PC-3 (cell line): Measurements from ENCODE around the gene BTBD16. TPM values are rescaled to one million over a fixed set of nuclear protein-coding genes. Genes with fewer than 3 reads are reported as not detected.

ENCODE experiments used
- ATAC-seq: fragments of 200-7000 bp; cut with Tn5 transposase; 2 replicates; pipeline ENCODE4 v1.9.1; 2020; ENCODE audit warnings: mild to moderate bottlenecking, moderate library complexity
- BruUV-seq: library from RNA; stranded (reverse); fragments of 400-500 nt; replicated peaks from 2 replicates; lab custom pipeline; 2021; lab: Mats Ljungman, UMichigan
- CTCF ChIA-PET: fragments of 300-600 bp; sonication (Branson Sonifier 250); formaldehyde crosslinking; loops from one replicate; lab custom pipeline; 2022; ENCODE audit warnings: antibody characterized with exemption; lab: Charles Lee
- POLR2A ChIA-PET: fragments of 300-600 bp; sonication (Branson Sonifier 250); formaldehyde crosslinking; loops from one replicate; lab custom pipeline; 2022; ENCODE audit warnings: antibody characterized with exemption; ENCODE audit not compliant: unreplicated experiment; lab: Charles Lee
- DNase-seq: peaks from one replicate; pipeline ENCODE4 v3.0.0-alpha.2; 2015
- H2AFZ ChIP-seq: fragments of 300-600 bp; sonication (generic); 2 replicates; pipeline ENCODE4 v1.6.0; 2016; ENCODE audit warnings: antibody characterized with exemption, low read length
- H3F3A ChIP-seq: fragments of 300-600 bp; sonication (generic); one replicate; pipeline ENCODE4 v1.6.0; 2017; ENCODE audit warnings: antibody characterized with exemption, low read length, control low read depth, mild to moderate bottlenecking; ENCODE audit not compliant: unreplicated experiment
- H3K27ac ChIP-seq: fragments of 300-600 bp; sonication (generic); 2 replicates; pipeline ENCODE4 v1.5.1; 2016; ENCODE audit warnings: mild to moderate bottlenecking, low read length
- H3K27me3 ChIP-seq: fragments of 300-600 bp; sonication (generic); 2 replicates; pipeline ENCODE4 v1.6.1; 2016; ENCODE audit warnings: low read length, mixed read lengths
- H3K36me3 ChIP-seq: fragments of 300-600 bp; sonication (generic); 2 replicates; pipeline ENCODE4 v1.6.1; 2016; ENCODE audit warnings: low read depth, mixed run types, low read length, mixed read lengths
- H3K4me1 ChIP-seq: fragments of 300-600 bp; sonication (generic); 2 replicates; pipeline ENCODE4 v1.5.1; 2016; ENCODE audit warnings: low read length; ENCODE audit not compliant: insufficient read depth
- H3K4me2 ChIP-seq: fragments of 300-600 bp; sonication (generic); 2 replicates; pipeline ENCODE4 v1.6.0; 2016; ENCODE audit warnings: low read length
- H3K4me3 ChIP-seq: fragments of 300-600 bp; sonication (generic); 2 replicates; pipeline ENCODE4 v1.5.1; 2016; ENCODE audit warnings: mild to moderate bottlenecking, low read length, mixed read lengths
- H3K79me2 ChIP-seq: fragments of 300-600 bp; sonication (generic); 2 replicates; pipeline ENCODE4 v1.6.1; 2017; ENCODE audit warnings: low read length, mixed read lengths
- H3K9ac ChIP-seq: fragments of 300-600 bp; sonication (generic); 2 replicates; pipeline ENCODE4 v1.6.0; 2016; ENCODE audit warnings: mild to moderate bottlenecking, low read length
- H3K9me2 ChIP-seq: fragments of 300-600 bp; sonication (generic); replicated peaks from 2 replicates; pipeline ENCODE4 v1.6.1; 2016; ENCODE audit warnings: mixed run types, low read length, mixed read lengths
- H3K9me3 ChIP-seq: fragments of 300-600 bp; sonication (generic); 2 replicates; pipeline ENCODE4 v1.6.1; 2016; ENCODE audit warnings: low read length, mixed read lengths
- H4K20me1 ChIP-seq: fragments of 300-600 bp; sonication (generic); 2 replicates; pipeline ENCODE4 v1.6.1; 2016; ENCODE audit warnings: low read length, mixed read lengths
- EZH2 ChIP-seq: fragments of 300-600 bp; sonication (generic); IDR thresholded peaks from one replicate; pipeline ENCODE4 v1.6.1; 2017; ENCODE audit warnings: antibody characterized with exemption, mild to moderate bottlenecking, low read length; ENCODE audit not compliant: unreplicated experiment
- EZH2phosphoT487 ChIP-seq: fragments of 300-600 bp; sonication (generic); IDR thresholded peaks from 2 replicates; pipeline ENCODE4 v1.6.1; 2018; ENCODE audit warnings: mild to moderate bottlenecking, antibody characterized with exemption, low read length, borderline replicate concordance
- intact Hi-C: fragments of 100-400 bp; cut with micrococcal nuclease; formaldehyde crosslinking; loops from 2 replicates; pipeline ENCODE4 v1.9.0; 2023
- total RNA-seq: library from RNA; depleted of rRNA; stranded (reverse); fragments of >200 nt; gene quantifications from 2 replicates; pipeline ENCODE4 v1.2.3, GENCODE V29; 2014
- TF ChIP-seq, protein P1 (sequence below): fragments of 300-600 bp; sonication (generic); conservative IDR thresholded peaks from 2 replicates; pipeline ENCODE4 v1.5.1; 2017; ENCODE audit warnings: antibody characterized with exemption, low read depth, mild to moderate bottlenecking, low read length

The BTBD16 gene
- total RNA-seq, 1 experiment from 2014 or later = not detected

DNA sequence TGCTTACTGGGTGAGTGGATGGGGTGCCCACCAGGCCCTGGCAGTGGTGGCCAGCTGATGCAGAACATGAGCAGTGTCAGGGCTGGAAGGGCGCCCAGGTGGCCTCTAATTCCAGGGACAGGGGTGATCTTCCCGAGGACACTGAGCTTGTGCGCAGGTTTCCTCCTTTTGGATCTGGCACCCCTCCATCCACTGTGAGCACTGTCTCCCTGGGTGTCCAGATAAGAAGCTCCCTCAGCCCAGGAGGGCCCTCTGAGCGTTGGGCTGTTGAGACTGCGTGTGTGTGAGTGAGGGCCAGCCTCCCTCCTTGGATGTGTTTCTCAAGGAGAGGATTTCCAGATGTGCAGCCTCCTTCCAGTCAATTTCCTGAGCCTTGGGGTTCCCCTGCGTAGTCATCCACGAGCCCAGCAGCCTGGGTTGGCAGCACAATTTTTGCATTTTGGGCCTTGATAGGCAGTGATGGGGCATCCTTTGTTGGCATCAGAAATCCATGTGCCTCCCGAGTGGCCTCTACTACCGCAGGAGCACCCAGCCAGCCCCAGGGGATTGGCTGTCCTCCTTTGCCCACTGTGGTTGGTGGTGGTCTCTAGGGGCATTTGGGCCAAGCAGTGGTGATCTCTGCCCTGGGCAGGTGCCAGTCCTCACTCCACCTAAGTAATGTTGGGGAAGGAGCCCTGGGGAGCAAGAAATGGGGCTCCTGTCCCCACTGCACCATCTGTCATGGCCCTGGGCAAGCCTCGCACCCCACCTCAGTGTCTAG, 20.9 kb upstream of the BTBD16 start:
- no peaks in the 10 kb centered on the region for H4K20me1 ChIP-seq
- no peak for TF ChIP-seq EZH2
- TF ChIP-seq, protein P1, sequence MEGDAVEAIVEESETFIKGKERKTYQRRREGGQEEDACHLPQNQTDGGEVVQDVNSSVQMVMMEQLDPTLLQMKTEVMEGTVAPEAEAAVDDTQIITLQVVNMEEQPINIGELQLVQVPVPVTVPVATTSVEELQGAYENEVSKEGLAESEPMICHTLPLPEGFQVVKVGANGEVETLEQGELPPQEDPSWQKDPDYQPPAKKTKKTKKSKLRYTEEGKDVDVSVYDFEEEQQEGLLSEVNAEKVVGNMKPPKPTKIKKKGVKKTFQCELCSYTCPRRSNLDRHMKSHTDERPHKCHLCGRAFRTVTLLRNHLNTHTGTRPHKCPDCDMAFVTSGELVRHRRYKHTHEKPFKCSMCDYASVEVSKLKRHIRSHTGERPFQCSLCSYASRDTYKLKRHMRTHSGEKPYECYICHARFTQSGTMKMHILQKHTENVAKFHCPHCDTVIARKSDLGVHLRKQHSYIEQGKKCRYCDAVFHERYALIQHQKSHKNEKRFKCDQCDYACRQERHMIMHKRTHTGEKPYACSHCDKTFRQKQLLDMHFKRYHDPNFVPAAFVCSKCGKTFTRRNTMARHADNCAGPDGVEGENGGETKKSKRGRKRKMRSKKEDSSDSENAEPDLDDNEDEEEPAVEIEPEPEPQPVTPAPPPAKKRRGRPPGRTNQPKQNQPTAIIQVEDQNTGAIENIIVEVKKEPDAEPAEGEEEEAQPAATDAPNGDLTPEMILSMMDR = no peak
- TF ChIP-seq EZH2phosphoT487 = no peak

DNA sequence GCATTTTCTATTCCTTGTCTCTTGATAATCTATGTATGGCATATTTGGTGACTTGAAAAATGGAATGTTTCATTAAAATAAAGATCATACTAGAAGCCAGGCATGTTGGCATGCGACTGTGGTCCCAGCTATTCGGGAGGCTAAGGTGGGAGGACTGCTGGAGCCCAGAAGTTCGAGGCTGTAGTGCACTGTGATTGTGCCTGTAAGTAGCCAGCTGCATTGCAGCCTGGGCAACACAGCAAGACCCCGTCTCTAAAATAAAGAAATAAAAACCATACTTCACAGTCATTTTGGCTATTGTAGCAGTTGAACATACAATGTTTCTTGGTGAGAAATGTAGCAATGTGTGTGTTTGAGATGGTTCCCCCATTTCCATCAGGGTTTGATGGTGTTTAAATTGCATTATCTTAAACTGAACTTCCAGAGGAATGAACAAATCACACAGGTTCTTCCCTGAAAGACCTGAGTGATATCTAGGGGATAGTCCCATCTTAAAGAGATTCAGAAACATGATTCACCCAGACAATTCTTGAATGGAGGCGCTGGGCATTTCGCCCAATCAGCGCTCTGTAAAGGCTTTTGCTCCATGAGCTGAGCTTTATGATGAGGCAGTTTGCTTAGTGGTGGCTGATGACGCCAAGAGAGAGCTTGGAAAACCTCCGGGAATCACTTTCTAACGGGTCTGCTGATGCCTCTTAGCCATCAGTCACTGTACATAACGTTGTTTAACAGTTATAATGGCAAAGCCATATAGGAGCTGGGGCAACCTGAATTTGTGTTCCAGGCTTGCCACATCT, 19.4 kb upstream of the BTBD16 start:
- ChIA-PET CTCF (no interaction called here), POLR2A (no interaction called here)
- Histone ChIP-seq H3K27me3 (no peaks in the 10 kb centered on the region), H4K20me1 (no peaks in the 10 kb centered on the region), H3K79me2 (no peaks in the 10 kb centered on the region), H3K36me3 (peaks cover 3% of the 10 kb centered on the region), H3K9me2 (no peaks in the 10 kb centered on the region), H2AFZ (no peak overlapping the region), H3F3A (no peaks in the 10 kb centered on the region), H3K9ac (no peak overlapping the region), H3K9me3 (no peaks in the 10 kb centered on the region), H3K4me2 (no peak overlapping the region), H3K4me3 (no peak overlapping the region), H3K27ac (no peak overlapping the region), H3K4me1 (no peaks in the 10 kb centered on the region)
- TF ChIP-seq, protein P1 = no peak
- TF ChIP-seq EZH2phosphoT487 (no peak), EZH2 (no peak)
- intact Hi-C loops = no loop called here
- BruUV-seq = no TSS peak
- ATAC-seq (no peak), DNase-seq (no peak)

More for the DNA sequence above, 20.9 kb upstream of the BTBD16 start:
- Histone ChIP-seq H3K9ac (no peak overlapping the region), H3K79me2 (no peaks in the 10 kb centered on the region), H3K27me3 (no peaks in the 10 kb centered on the region), H3K27ac (no peak overlapping the region), H3K9me3 (no peaks in the 10 kb centered on the region), H3K36me3 (peaks cover 3% of the 10 kb centered on the region), H3K4me3 (no peak overlapping the region), H3F3A (no peaks in the 10 kb centered on the region), H3K9me2 (no peaks in the 10 kb centered on the region), H3K4me1 (no peaks in the 10 kb centered on the region), H2AFZ (no peak overlapping the region), H3K4me2 (no peak overlapping the region)
- no peak for DNase-seq
- intact Hi-C loops = no loop called here
- no TSS peak for BruUV-seq
- ChIA-PET POLR2A (no interaction called here), CTCF (no interaction called here)
- ATAC-seq = no peak
